Dermis blood vessel endothelial cell (primary cell): ENCODE data around the gene ASIC3. TPM values are rescaled to one million over a fixed set of nuclear protein-coding genes. Genes with fewer than 3 reads are reported as not detected.
A peak's percentile ranks its signal among the peaks of the same experiment; 100 is the strongest.

Source experiments
- DNase-seq: peaks from one replicate; pipeline ENCODE4 v3.0.0; 2010
- total RNA-seq: library from RNA; depleted of rRNA; stranded (reverse); fragments of >200 nt; gene quantifications from 2 replicates; pipeline ENCODE4 v1.2.3, GENCODE V29; 2014

ASIC3 gene
- total RNA-seq, 1 donor from 2014 or later: not detected

- DNase-seq: peak; percentile 100
Observed at GRCh38 chr7:151057989-151058780, 9.9 kb downstream of the ASIC3 start.

GRCh38 chr7:151058781-151059366, 10.5 kb downstream of the ASIC3 start:
- DNase-seq: peak; percentile 37

GRCh38 chr7:151059367-151060112, 11.2 kb downstream of the ASIC3 start, which contains the start of gene SLC4A2:
Gene SLC4A2, plus strand, starts transcription at chr7:151059589. Its CDS starts 2,399 bp downstream, at chr7:151061988.
- peak; percentile 84 for DNase-seq

GRCh38 chr7:151060113-151060415, 11.7 kb downstream of the ASIC3 start:
- DNase-seq: no peak

- DNase-seq: peak; percentile 35
Observed at GRCh38 chr7:151060416-151061212, 12.3 kb downstream of the ASIC3 start.

GRCh38 chr7:151061213-151062110, 13.1 kb downstream of the ASIC3 start:
- no peak for DNase-seq

- DNase-seq: no peak
Observed at GRCh38 chr7:151062111-151062398, 13.7 kb downstream of the ASIC3 start.

GRCh38 chr7:151062399-151063211, 14.3 kb downstream of the ASIC3 start:
- no peak for DNase-seq

GRCh38 chr7:151063212-151063561, 14.9 kb downstream of the ASIC3 start:
- no peak for DNase-seq

- DNase-seq: no peak
Observed at GRCh38 chr7:151064454-151064853, 16.1 kb downstream of the ASIC3 start.

GRCh38 chr7:151064993-151065392, 16.7 kb downstream of the ASIC3 start:
- no peak for DNase-seq

- no peak for DNase-seq
Observed at GRCh38 chr7:151065516-151065915, 17.2 kb downstream of the ASIC3 start.

- no peak for DNase-seq
Observed at GRCh38 chr7:151066273-151066974, 18.1 kb downstream of the ASIC3 start.

GRCh38 chr7:151068069-151068773, 19.9 kb downstream of the ASIC3 start:
- DNase-seq: no peak

- no peak for DNase-seq
Observed at GRCh38 chr7:151069841-151070573, 21.7 kb downstream of the ASIC3 start.

- DNase-seq: no peak
Observed at GRCh38 chr7:151070574-151070960, 22.2 kb downstream of the ASIC3 start.

GRCh38 chr7:151071032-151071866, 22.9 kb downstream of the ASIC3 start:
- DNase-seq: no peak

- DNase-seq: no peak
Observed at GRCh38 chr7:151073990-151074389, 25.7 kb downstream of the ASIC3 start.
